NCI-H2107 treated with DMSO at 0.1 percent for 48 hours (cell line): ENCODE results near the gene PIM1.
"Not testable (repeated sequence)": the region's sequence is repeated elsewhere in the genome, so short reads cannot be mapped to it uniquely, and the experiment has no call there.

ENCODE experiments used
- DNase-seq: peaks from one replicate; lab custom pipeline; 2025; ENCODE audit not compliant: unreplicated experiment; lab: John Stamatoyannopoulos, UW

Gene PIM1

GRCh38 chr6:37187321-37188022, 17.5 kb downstream of the PIM1 start:
- DNase-seq: no peak

GRCh38 chr6:37188962-37189510, 19.1 kb downstream of the PIM1 start:
- DNase-seq: no peak

GRCh38 chr6:37190159-37190535, 20.2 kb downstream of the PIM1 start:
- no peak for DNase-seq

- peak; percentile 33 for DNase-seq
These were observed 22.7 kb downstream of the PIM1 start for GRCh38 chr6:37192666-37193065.

- not testable (repeated sequence) for DNase-seq
These were observed 24.9 kb downstream of the PIM1 start for GRCh38 chr6:37194886-37195285.

GRCh38 chr6:37196451-37196850, 26.5 kb downstream of the PIM1 start:
- DNase-seq: not testable (repeated sequence)

- DNase-seq: no peak
These were observed 30.1 kb downstream of the PIM1 start for GRCh38 chr6:37200085-37200484.

GRCh38 chr6:37201726-37202125, 31.8 kb downstream of the PIM1 start:
- no peak for DNase-seq

GRCh38 chr6:37202788-37203491, 33.0 kb downstream of the PIM1 start:
- DNase-seq: no peak

GRCh38 chr6:37204014-37204751, 34.2 kb downstream of the PIM1 start:
- DNase-seq: no peak

GRCh38 chr6:37205175-37205996, 35.4 kb downstream of the PIM1 start:
- no peak for DNase-seq

GRCh38 chr6:37205997-37206340, 36.0 kb downstream of the PIM1 start:
- DNase-seq: no peak

GRCh38 chr6:37206622-37207021, 36.7 kb downstream of the PIM1 start:
- DNase-seq: no peak

GRCh38 chr6:37207903-37208456, 38.0 kb downstream of the PIM1 start:
- peak; percentile 57 for DNase-seq

- DNase-seq: no peak
These were observed 38.8 kb downstream of the PIM1 start for GRCh38 chr6:37208793-37209192.

- DNase-seq: no peak
These were observed 39.7 kb downstream of the PIM1 start for GRCh38 chr6:37209461-37210205.

- peak; percentile 79 for DNase-seq
These were observed 40.5 kb downstream of the PIM1 start for GRCh38 chr6:37210313-37210968.

GRCh38 chr6:37212268-37212667, 42.3 kb downstream of the PIM1 start:
- no peak for DNase-seq

GRCh38 chr6:37218061-37218460, 48.1 kb downstream of the PIM1 start:
- DNase-seq: no peak
